Breast epithelium (tissue), 4 donors: ENCODE results near the gene PTPRS. TPM values are rescaled to one million over a fixed set of nuclear protein-coding genes. Genes with fewer than 3 reads are reported as not detected.

ENCODE experiments used
- DNase-seq, 2 donors: peaks; one replicate each; pipeline ENCODE4 v3.0.0-alpha.2; 2019; ENCODE audit warnings: low spot score in 2 of 2
- H3K27ac ChIP-seq, 2 donors: fragments of 200-600 bp; sonication (generic) in 1 of 2; one replicate each; pipeline ENCODE4 v1.5.1; 2016 to 2019; ENCODE audit warnings: mild to moderate bottlenecking in 1 of 2
- H3K27me3 ChIP-seq, 2 donors: fragments of 200-600 bp; sonication (generic) in 1 of 2; one replicate each; pipeline versions ENCODE4 v1.5.1 to v1.6.0; 2017 to 2019; ENCODE audit warnings: control low read depth in 1 of 2, mild to moderate bottlenecking in 1 of 2
- H3K36me3 ChIP-seq: fragments of 200-600 bp; one replicate; pipeline ENCODE4 v1.5.1; 2019
- H3K4me1 ChIP-seq, 2 donors: fragments of 200-600 bp; sonication (generic); one replicate each; pipeline ENCODE4 v1.5.1; 2016 to 2019; ENCODE audit warnings: control low read depth in 1 of 2
- H3K4me3 ChIP-seq, 3 donors: fragments of 200-600 bp; sonication (generic); 1 replicate in 2 of 3; 2 replicates in 1 of 3; pipeline ENCODE4 v1.5.1; 2016 to 2019; ENCODE audit warnings: mild to moderate bottlenecking in 3 of 3, moderate library complexity in 2 of 3
- H3K9me3 ChIP-seq, 2 donors: fragments of 200-600 bp; sonication (generic) in 1 of 2; one replicate each; pipeline ENCODE4 v1.5.1; 2016 to 2019; ENCODE audit warnings: control low read depth in 1 of 2
- POLR2A ChIP-seq: fragments of 450-650 bp; IDR thresholded peaks from one replicate; pipeline ENCODE4 v1.6.1; 2016; ENCODE audit warnings: antibody characterized with exemption, mild to moderate bottlenecking, moderate library complexity
- POLR2AphosphoS5 ChIP-seq, 3 donors: sonication (generic); formaldehyde crosslinking; IDR thresholded peaks; one replicate each; pipeline ENCODE4 v1.6.1; 2017; ENCODE audit warnings: antibody characterized with exemption in 3 of 3
- intact Hi-C: fragments of 100-400 bp; cut with DNase I; formaldehyde crosslinking; loops from one replicate; pipeline ENCODE4 v1.15.1; 2023; ENCODE audit warnings: low total_unique reads
- total RNA-seq, 3 donors: library from RNA; depleted of rRNA; stranded (reverse); fragments of >200 nt; gene quantifications; one replicate each; pipeline ENCODE4 v1.1.0, GENCODE V29; 2016
- TF ChIP-seq, protein P1 (sequence below), 3 donors: fragments of 450-650 bp; IDR thresholded peaks; one replicate each; pipeline ENCODE4 v1.5.1; 2016 to 2017; ENCODE audit warnings: antibody characterized with exemption in 3 of 3, mild to moderate bottlenecking in 3 of 3, moderate library complexity in 3 of 3

The PTPRS gene
- total RNA-seq, 3 donors from 2014 or later, result 111 to 603 (median 114) TPM

DNA sequence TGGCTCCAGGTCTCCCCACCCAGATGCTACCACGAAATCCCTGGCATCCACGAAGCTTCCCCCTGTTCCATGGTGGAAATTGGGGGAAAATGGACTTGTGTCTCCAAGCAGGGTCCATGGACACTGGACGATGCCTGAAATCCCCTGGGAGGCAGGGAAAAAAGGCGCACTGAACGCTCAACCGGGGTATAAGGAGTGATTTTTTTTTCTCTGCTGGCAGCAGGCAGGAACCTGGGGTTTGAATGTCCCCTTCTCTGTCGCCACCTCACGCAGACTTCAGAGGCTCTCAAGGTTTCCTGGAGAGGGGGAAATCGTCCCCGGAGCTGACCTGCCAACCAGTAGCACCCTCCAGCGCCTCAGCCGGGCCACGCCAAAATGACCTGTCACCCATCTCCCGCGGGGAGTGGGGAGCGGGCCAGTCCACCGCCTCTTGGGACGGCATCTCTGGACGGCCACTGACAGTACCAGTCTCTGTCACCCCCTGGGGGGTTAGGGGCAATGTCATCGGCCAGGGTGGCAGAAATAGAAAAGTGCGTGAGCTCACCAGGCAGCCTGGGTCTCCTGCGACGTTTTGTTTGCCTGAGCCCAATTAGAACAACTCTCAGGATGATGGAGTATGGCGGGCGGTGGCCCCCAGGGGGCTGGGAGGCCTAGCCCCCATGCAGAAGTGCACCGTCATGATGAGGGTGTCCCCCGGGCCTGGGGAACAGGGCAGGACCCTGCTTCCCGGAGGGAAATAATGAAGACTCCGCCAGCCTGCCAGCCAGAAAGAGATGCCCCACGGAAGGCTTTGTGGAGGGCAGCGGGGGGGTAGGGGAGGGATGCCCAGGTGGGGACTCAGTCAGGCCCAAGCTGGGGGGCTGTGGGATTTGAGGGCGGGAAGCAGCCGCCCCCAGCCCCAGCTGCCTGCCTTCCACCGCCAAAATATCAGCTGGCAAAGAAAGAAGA, 2.6 kb downstream of the PTPRS start:
- DNase-seq, result no peak
- TF ChIP-seq POLR2A, result no peak
- TF ChIP-seq, protein P1, sequence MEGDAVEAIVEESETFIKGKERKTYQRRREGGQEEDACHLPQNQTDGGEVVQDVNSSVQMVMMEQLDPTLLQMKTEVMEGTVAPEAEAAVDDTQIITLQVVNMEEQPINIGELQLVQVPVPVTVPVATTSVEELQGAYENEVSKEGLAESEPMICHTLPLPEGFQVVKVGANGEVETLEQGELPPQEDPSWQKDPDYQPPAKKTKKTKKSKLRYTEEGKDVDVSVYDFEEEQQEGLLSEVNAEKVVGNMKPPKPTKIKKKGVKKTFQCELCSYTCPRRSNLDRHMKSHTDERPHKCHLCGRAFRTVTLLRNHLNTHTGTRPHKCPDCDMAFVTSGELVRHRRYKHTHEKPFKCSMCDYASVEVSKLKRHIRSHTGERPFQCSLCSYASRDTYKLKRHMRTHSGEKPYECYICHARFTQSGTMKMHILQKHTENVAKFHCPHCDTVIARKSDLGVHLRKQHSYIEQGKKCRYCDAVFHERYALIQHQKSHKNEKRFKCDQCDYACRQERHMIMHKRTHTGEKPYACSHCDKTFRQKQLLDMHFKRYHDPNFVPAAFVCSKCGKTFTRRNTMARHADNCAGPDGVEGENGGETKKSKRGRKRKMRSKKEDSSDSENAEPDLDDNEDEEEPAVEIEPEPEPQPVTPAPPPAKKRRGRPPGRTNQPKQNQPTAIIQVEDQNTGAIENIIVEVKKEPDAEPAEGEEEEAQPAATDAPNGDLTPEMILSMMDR (IDR thresholded peaks at IDR 0.05), result no peak
- no peak for TF ChIP-seq POLR2AphosphoS5 (IDR thresholded peaks at IDR 0.05)
- intact Hi-C loops, result no loop called here
- Histone ChIP-seq H3K36me3 (no peaks in the 10 kb centered on the region), H3K4me1 (peaks cover 0 to 6% of the 10 kb centered on the region in 2 donors), H3K27me3 (peaks cover 3 to 32% of the 10 kb centered on the region in 2 donors), H3K9me3 (no peaks in the 10 kb centered on the region), H3K4me3 (no peak overlapping the region), H3K27ac (no peak overlapping the region)

DNA sequence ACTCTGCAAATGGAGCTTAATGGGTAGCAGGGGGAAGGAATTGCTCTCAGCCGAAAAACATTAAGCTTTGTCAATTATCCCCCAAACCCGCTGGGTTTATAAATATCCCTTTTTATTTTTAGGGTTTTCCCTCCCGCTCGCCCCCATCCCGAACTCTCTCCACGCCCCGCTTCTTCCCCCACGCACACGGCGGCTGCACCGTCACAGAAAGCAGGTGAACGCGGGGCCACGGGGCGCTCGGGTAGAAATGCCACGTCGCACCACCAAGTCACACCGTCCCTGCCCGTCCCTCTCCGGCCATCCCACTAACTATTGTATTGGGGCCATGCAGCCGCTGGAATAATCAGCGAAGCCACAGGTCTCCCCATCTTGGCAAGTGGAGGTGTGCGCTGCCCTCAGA, 3.5 kb downstream of the PTPRS start:
- H3K9me3 ChIP-seq, result no peaks in the 10 kb centered on the region
- H3K4me1 ChIP-seq, result peaks cover 0 to 6% of the 10 kb centered on the region in 2 donors
- H3K27ac ChIP-seq, result no peak overlapping the region
- H3K36me3 ChIP-seq, result no peaks in the 10 kb centered on the region
- peaks cover 3 to 32% of the 10 kb centered on the region in 2 donors for H3K27me3 ChIP-seq
- no peak overlapping the region for H3K4me3 ChIP-seq
- intact Hi-C loops, result no loop called here
- DNase-seq, result no peak
- TF ChIP-seq POLR2AphosphoS5 (IDR thresholded peaks at IDR 0.05) (no peak), POLR2A (no peak)
- TF ChIP-seq, protein P1 (IDR thresholded peaks at IDR 0.05), result no peak

DNA sequence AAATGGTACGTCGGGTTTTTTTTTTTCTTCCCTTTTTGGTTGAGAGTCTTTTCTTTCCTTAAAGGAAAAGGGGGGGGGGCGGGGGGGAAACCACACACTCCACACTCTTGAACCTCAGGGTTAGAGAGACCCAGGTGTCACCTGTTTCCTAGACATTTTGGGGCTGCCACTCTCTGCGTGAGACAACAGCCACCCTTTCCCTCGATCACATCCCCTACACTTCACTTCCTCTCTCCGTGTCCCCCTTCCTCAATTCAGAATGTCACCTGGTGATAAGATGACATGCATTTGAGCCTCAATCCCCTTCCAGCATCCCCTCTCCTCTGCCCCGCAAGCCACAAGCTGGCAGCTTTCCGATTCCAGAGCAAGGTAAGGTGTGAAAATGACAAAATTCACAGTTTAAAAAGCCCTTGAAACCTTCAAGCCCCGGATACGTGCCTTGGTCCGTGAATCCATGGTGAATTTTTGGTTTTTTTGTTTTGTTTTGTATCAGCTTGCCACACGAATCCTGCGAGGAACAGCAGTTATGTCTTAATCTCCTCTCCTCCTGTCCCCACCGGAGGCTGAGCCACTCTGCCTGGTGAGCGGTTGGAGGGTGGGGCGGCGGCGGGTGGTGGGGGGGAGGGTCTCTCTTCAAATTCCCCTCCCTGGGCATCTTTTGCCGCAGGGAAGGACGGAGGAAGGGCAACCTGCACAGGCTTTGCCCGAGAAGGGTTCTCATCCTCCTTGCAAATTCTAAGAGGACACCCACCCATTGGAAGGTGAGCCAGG, 4.2 kb downstream of the PTPRS start:
- peaks cover 0 to 6% of the 10 kb centered on the region in 2 donors for H3K4me1 ChIP-seq
- H3K27me3 ChIP-seq, result peaks cover 3 to 32% of the 10 kb centered on the region in 2 donors
- no peak for DNase-seq
- no peaks in the 10 kb centered on the region for H3K9me3 ChIP-seq
- H3K27ac ChIP-seq, result no peak overlapping the region
- intact Hi-C loops, result no loop called here
- H3K4me3 ChIP-seq, result no peak overlapping the region
- TF ChIP-seq POLR2A, result no peak
- TF ChIP-seq, protein P1 (IDR thresholded peaks at IDR 0.05), result no peak
- TF ChIP-seq POLR2AphosphoS5 (IDR thresholded peaks at IDR 0.05), result no peak
- no peaks in the 10 kb centered on the region for H3K36me3 ChIP-seq

- DNase-seq, result no peak
- Histone ChIP-seq H3K27me3 (peaks cover 3 to 32% of the 10 kb centered on the region in 2 donors), H3K4me3 (no peak overlapping the region), H3K9me3 (no peaks in the 10 kb centered on the region), H3K27ac (no peak overlapping the region), H3K4me1 (peaks cover 0 to 6% of the 10 kb centered on the region in 2 donors), H3K36me3 (no peaks in the 10 kb centered on the region)
- intact Hi-C loops, result no loop called here
- TF ChIP-seq, protein P1 (IDR thresholded peaks at IDR 0.05), result no peak
- TF ChIP-seq POLR2A (no peak), POLR2AphosphoS5 (IDR thresholded peaks at IDR 0.05) (no peak)
Measured at GRCh38 chr19:5335593-5335992, 5.0 kb downstream of the PTPRS start.
